PC-9 (cell line): Measurements from ENCODE around the gene RTKN2.

Experiments
- CTCF ChIP-seq: fragments of 200-600 bp; sonication (generic); conservative IDR thresholded peaks from 2 replicates; pipeline ENCODE4 v1.6.1; 2017; ENCODE audit warnings: mixed run types, antibody characterized with exemption, mild to moderate bottlenecking, moderate library complexity
- EZH2 ChIP-seq: fragments of 200-600 bp; sonication (generic); IDR thresholded peaks from 2 replicates; pipeline ENCODE4 v1.8.0; 2017; ENCODE audit warnings: antibody characterized with exemption, low read depth

GRCh38 chr10:62253704-62254103, 14.9 kb downstream of the RTKN2 start:
- TF ChIP-seq CTCF (no peak), EZH2 (no peak)
